NCI-H446 (cell line): ENCODE results near the gene METTL22.
A peak's percentile ranks its signal among the peaks of the same experiment; 100 is the strongest.

Source experiments
- DNase-seq, 2 experiments: peaks; one replicate each; lab custom pipeline; 2025; lab: John Stamatoyannopoulos, UW

The METTL22 gene

GRCh38 chr16:8668113-8668512 lies 46.6 kb downstream of the METTL22 start:
- no peak for DNase-seq

- DNase-seq, result no peak
Measured at GRCh38 chr16:8669481-8669880, 48.0 kb downstream of the METTL22 start.

GRCh38 chr16:8670014-8670560 lies 48.6 kb downstream of the METTL22 start:
- DNase-seq, result no peak

- DNase-seq, result no peak
Measured at GRCh38 chr16:8673611-8674412, 52.3 kb downstream of the METTL22 start.

- DNase-seq, result peak; percentile 8 to 78
Measured at GRCh38 chr16:8674413-8675022, 53.0 kb downstream of the METTL22 start, which contains the start of gene ABAT. TSS of gene ABAT (plus strand) at chr16:8674617. CDS start at chr16:8735740, 61,123 bp downstream.

- DNase-seq, result no peak
Measured at GRCh38 chr16:8675183-8676159, 54.0 kb downstream of the METTL22 start.

- no peak for DNase-seq
Measured at GRCh38 chr16:8676160-8676547, 54.7 kb downstream of the METTL22 start.

GRCh38 chr16:8676737-8677375 lies 55.4 kb downstream of the METTL22 start:
- DNase-seq, result no peak

- DNase-seq, result no peak
Measured at GRCh38 chr16:8677481-8677880, 56.0 kb downstream of the METTL22 start.

GRCh38 chr16:8678068-8678927 lies 56.8 kb downstream of the METTL22 start:
- DNase-seq, result no peak

GRCh38 chr16:8679151-8679550 lies 57.7 kb downstream of the METTL22 start:
- no peak for DNase-seq

- DNase-seq, result no peak
Measured at GRCh38 chr16:8682551-8683259, 61.2 kb downstream of the METTL22 start.

GRCh38 chr16:8683640-8684039 lies 62.1 kb downstream of the METTL22 start:
- DNase-seq, result no peak

- DNase-seq, result no peak
Measured at GRCh38 chr16:8685617-8686016, 64.1 kb downstream of the METTL22 start.

- no peak for DNase-seq
Measured at GRCh38 chr16:8686031-8686621, 64.6 kb downstream of the METTL22 start.

- DNase-seq, result no peak
Measured at GRCh38 chr16:8686879-8687278, 65.4 kb downstream of the METTL22 start.

- DNase-seq, result no peak
Measured at GRCh38 chr16:8689686-8690085, 68.2 kb downstream of the METTL22 start.

- no peak for DNase-seq
Measured at GRCh38 chr16:8691728-8692127, 70.2 kb downstream of the METTL22 start.
